Ishikawa (cell line): Measurements from ENCODE around the gene LRRC8C.

Experiments
- CEBPB ChIP-seq: IDR thresholded peaks from 2 replicates; pipeline ENCODE4 v1.6.1; 2012
- CREB1 ChIP-seq: IDR thresholded peaks from 2 replicates; pipeline ENCODE4 v1.6.1; 2012; ENCODE audit warnings: low read depth
- EGR1 ChIP-seq: IDR thresholded peaks from 2 replicates; pipeline ENCODE4 v1.6.1; 2012
- EP300 ChIP-seq: IDR thresholded peaks from 2 replicates; pipeline ENCODE4 v1.6.1; 2012; ENCODE audit warnings: borderline replicate concordance
- FOXM1 ChIP-seq: IDR thresholded peaks from 2 replicates; pipeline ENCODE4 v1.6.1; 2012; ENCODE audit warnings: low read depth, borderline replicate concordance
- MAX ChIP-seq: IDR thresholded peaks from 2 replicates; pipeline ENCODE4 v1.6.1; 2012
- NFIC ChIP-seq: IDR thresholded peaks from 2 replicates; pipeline ENCODE4 v1.6.1; 2012
- RAD21 ChIP-seq: IDR thresholded peaks from 2 replicates; pipeline ENCODE4 v1.6.1; 2012; ENCODE audit warnings: low read depth
- TAF1 ChIP-seq: IDR thresholded peaks from 2 replicates; pipeline ENCODE4 v1.6.1; 2012; ENCODE audit warnings: low read depth, mild to moderate bottlenecking
- TCF12 ChIP-seq: IDR thresholded peaks from 2 replicates; pipeline ENCODE4 v1.6.1; 2012; ENCODE audit warnings: low read depth
- TEAD4 ChIP-seq: IDR thresholded peaks from 2 replicates; pipeline ENCODE4 v1.6.1; 2012
- USF1 ChIP-seq: IDR thresholded peaks from 2 replicates; pipeline ENCODE4 v1.6.1; 2012
- YY1 ChIP-seq: IDR thresholded peaks from 2 replicates; pipeline ENCODE4 v1.6.1; 2012; ENCODE audit warnings: low read depth
- ZBTB7A ChIP-seq: IDR thresholded peaks from 2 replicates; pipeline ENCODE4 v1.6.1; 2012; ENCODE audit warnings: low read depth
- TF ChIP-seq, protein P1 (sequence below): IDR thresholded peaks from 2 replicates; pipeline ENCODE4 v1.6.1; 2012; ENCODE audit warnings: low read depth, mild to moderate bottlenecking

The LRRC8C gene

GRCh38 chr1:89687254-89687653 lies 54.3 kb downstream of the LRRC8C start:
- TF ChIP-seq EP300 = no peak
- no peak for TF ChIP-seq USF1
- no peak for TF ChIP-seq TAF1
- TF ChIP-seq TEAD4 = no peak
- TF ChIP-seq CREB1 = no peak
- no peak for TF ChIP-seq RAD21
- no peak for TF ChIP-seq FOXM1
- TF ChIP-seq NFIC = no peak
- TF ChIP-seq TCF12 = no peak
- no peak for TF ChIP-seq EGR1
- TF ChIP-seq ZBTB7A = no peak
- TF ChIP-seq, protein P1, sequence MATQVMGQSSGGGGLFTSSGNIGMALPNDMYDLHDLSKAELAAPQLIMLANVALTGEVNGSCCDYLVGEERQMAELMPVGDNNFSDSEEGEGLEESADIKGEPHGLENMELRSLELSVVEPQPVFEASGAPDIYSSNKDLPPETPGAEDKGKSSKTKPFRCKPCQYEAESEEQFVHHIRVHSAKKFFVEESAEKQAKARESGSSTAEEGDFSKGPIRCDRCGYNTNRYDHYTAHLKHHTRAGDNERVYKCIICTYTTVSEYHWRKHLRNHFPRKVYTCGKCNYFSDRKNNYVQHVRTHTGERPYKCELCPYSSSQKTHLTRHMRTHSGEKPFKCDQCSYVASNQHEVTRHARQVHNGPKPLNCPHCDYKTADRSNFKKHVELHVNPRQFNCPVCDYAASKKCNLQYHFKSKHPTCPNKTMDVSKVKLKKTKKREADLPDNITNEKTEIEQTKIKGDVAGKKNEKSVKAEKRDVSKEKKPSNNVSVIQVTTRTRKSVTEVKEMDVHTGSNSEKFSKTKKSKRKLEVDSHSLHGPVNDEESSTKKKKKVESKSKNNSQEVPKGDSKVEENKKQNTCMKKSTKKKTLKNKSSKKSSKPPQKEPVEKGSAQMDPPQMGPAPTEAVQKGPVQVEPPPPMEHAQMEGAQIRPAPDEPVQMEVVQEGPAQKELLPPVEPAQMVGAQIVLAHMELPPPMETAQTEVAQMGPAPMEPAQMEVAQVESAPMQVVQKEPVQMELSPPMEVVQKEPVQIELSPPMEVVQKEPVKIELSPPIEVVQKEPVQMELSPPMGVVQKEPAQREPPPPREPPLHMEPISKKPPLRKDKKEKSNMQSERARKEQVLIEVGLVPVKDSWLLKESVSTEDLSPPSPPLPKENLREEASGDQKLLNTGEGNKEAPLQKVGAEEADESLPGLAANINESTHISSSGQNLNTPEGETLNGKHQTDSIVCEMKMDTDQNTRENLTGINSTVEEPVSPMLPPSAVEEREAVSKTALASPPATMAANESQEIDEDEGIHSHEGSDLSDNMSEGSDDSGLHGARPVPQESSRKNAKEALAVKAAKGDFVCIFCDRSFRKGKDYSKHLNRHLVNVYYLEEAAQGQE = no peak
- TF ChIP-seq CEBPB = no peak
- TF ChIP-seq MAX = no peak
- TF ChIP-seq YY1 = no peak

- TF ChIP-seq USF1 = no peak
- no peak for TF ChIP-seq TAF1
- no peak for TF ChIP-seq CREB1
- no peak for TF ChIP-seq MAX
Measured at GRCh38 chr1:89688607-89689006, 55.7 kb downstream of the LRRC8C start.

DNA sequence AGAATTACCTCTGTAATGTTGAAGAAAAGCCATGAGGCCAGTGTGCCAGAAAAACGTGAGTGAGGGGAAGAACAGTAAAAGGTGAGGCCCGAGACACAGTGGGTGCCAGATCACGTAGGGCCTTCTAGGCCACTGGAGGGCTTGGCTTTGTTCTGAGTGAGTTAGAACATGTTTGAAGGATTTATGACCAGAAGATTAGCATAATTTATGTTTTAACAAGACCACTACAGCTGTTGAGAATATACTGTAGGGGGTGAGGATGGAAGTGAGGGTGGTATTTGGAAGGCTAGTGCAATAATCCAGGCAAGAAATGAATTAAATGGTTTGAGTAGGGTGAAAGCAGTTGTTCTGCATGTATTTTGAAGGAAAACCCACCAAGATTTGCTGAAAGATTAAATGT lies 56.3 kb downstream of the LRRC8C start:
- TF ChIP-seq TEAD4 (no peak), YY1 (no peak), RAD21 (no peak), FOXM1 (no peak), USF1 (no peak), ZBTB7A (no peak), CEBPB (no peak), EP300 (no peak), CREB1 (no peak), NFIC (no peak), TAF1 (no peak), MAX (no peak), EGR1 (no peak), TCF12 (no peak)
- TF ChIP-seq, protein P1 = no peak

GRCh38 chr1:89690595-89690994 lies 57.7 kb downstream of the LRRC8C start:
- TF ChIP-seq CREB1 (no peak), TCF12 (no peak), RAD21 (no peak), MAX (no peak), CEBPB (no peak), YY1 (no peak), TAF1 (no peak), FOXM1 (no peak), NFIC (no peak), USF1 (no peak), TEAD4 (no peak), EP300 (no peak), ZBTB7A (no peak), EGR1 (no peak)
- TF ChIP-seq, protein P1 = no peak
